ENCODE data around the gene MAP4K4. TPM values are rescaled to one million over a fixed set of nuclear protein-coding genes. Genes with fewer than 3 reads are reported as not detected.
A peak's percentile ranks its signal among the peaks of the same experiment; 100 is the strongest.

Gene MAP4K4
- total RNA-seq, 1 experiment from 2014 or later = 133 TPM

DNA sequence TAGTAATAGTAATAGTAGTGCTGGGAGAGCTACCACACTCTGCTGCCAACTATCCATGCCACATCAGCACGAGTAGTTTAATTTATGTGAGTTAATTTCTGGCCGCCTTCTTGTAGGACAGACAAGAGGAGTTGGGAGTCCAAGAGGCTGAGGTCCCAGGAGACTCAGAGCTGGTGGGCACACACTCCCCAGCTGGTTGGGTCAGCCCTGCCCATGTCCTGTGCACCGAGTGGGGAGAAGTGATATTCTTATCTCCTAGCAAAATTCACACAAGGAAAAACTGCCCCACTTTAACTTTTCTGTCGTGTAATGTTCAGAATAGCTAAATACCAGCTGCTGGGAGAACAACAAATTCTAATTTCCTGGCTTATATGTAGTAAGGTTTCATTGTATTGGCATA, 15.2 kb upstream of the MAP4K4 start:
- H3K36me3 ChIP-seq (ENCODE audit: low read depth, low read length) = no peaks in the 10 kb centered on the region
- no peaks in the 10 kb centered on the region for H3F3A ChIP-seq (ENCODE audit: low read length, unreplicated experiment)
- TF ChIP-seq, protein P1, sequence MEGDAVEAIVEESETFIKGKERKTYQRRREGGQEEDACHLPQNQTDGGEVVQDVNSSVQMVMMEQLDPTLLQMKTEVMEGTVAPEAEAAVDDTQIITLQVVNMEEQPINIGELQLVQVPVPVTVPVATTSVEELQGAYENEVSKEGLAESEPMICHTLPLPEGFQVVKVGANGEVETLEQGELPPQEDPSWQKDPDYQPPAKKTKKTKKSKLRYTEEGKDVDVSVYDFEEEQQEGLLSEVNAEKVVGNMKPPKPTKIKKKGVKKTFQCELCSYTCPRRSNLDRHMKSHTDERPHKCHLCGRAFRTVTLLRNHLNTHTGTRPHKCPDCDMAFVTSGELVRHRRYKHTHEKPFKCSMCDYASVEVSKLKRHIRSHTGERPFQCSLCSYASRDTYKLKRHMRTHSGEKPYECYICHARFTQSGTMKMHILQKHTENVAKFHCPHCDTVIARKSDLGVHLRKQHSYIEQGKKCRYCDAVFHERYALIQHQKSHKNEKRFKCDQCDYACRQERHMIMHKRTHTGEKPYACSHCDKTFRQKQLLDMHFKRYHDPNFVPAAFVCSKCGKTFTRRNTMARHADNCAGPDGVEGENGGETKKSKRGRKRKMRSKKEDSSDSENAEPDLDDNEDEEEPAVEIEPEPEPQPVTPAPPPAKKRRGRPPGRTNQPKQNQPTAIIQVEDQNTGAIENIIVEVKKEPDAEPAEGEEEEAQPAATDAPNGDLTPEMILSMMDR (conservative IDR thresholded peaks at IDR 0.05; ENCODE audit: low read depth, low read length) = no peak
- TF ChIP-seq EZH2 (IDR thresholded peaks at IDR 0.05; ENCODE audit: low read length, unreplicated experiment) (no peak), EZH2phosphoT487 (IDR thresholded peaks at IDR 0.05; ENCODE audit: borderline replicate concordance, low read length) (no peak)
- no peaks in the 10 kb centered on the region for H3K27me3 ChIP-seq (ENCODE audit: low read length)
- intact Hi-C loops (cut with micrococcal nuclease) = no loop called here
- no peaks in the 10 kb centered on the region for H3K9me3 ChIP-seq (ENCODE audit: low read length)
- no peak for ATAC-seq
- no peak overlapping the region for H3K4me2 ChIP-seq (ENCODE audit: low read length)
- no peak overlapping the region for H3K27ac ChIP-seq (ENCODE audit: low read length)
- no TSS peak for BruUV-seq (replicated peaks)
- no peak overlapping the region for H2AFZ ChIP-seq (ENCODE audit: low read length)
- no peaks in the 10 kb centered on the region for H3K79me2 ChIP-seq (ENCODE audit: low read length)
- H3K4me3 ChIP-seq (ENCODE audit: low read length) = no peak overlapping the region
- no peaks in the 10 kb centered on the region for H3K9me2 ChIP-seq (replicated peaks; ENCODE audit: low read length)
- no peaks in the 10 kb centered on the region for H3K4me1 ChIP-seq (ENCODE audit: insufficient read depth, low read length)
- CTCF ChIA-PET = no interaction called here
- DNase-seq = no peak
- H3K9ac ChIP-seq (ENCODE audit: low read length) = no peak overlapping the region
- POLR2A ChIA-PET (ENCODE audit: unreplicated experiment) = no interaction called here
- H4K20me1 ChIP-seq (ENCODE audit: low read length) = no peaks in the 10 kb centered on the region

DNA sequence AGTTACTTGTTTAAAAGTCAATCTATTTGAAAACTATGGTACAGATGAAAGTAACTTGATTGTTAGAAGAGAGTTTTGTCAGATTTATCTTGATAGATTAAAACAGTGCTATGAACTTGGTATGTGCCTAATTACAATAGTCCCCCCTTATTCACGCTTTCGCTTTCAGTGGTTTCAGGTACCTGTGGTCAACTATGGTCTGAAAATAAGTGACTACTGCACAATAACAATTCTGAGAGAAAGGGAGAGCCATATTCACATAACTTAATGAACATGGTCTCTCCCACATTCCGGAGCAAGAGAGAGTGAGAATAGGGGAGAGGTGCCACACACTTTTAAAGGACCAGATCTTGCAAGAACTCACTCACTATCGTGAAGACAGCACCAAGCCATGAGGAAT, 13.2 kb upstream of the MAP4K4 start:
- H3K27ac ChIP-seq (ENCODE audit: low read length) = no peak overlapping the region
- H3K4me3 ChIP-seq (ENCODE audit: low read length) = no peak overlapping the region
- ATAC-seq (no peak), DNase-seq (no peak)
- TF ChIP-seq, protein P1 (conservative IDR thresholded peaks at IDR 0.05; ENCODE audit: low read depth, low read length) = no peak
- no peak for TF ChIP-seq EZH2phosphoT487 (IDR thresholded peaks at IDR 0.05; ENCODE audit: borderline replicate concordance, low read length)
- TF ChIP-seq EZH2 (IDR thresholded peaks at IDR 0.05; ENCODE audit: low read length, unreplicated experiment) = no peak
- H3K4me2 ChIP-seq (ENCODE audit: low read length) = no peak overlapping the region
- no peaks in the 10 kb centered on the region for H3K9me2 ChIP-seq (replicated peaks; ENCODE audit: low read length)
- H3K79me2 ChIP-seq (ENCODE audit: low read length) = no peaks in the 10 kb centered on the region
- ChIA-PET CTCF (no interaction called here), POLR2A (ENCODE audit: unreplicated experiment) (no interaction called here)
- intact Hi-C loops (cut with micrococcal nuclease) = no loop called here
- peaks cover 2% of the 10 kb centered on the region; the same call in 1 of the 2 replicates for H3K4me1 ChIP-seq (ENCODE audit: insufficient read depth, low read length)
- no peaks in the 10 kb centered on the region for H3F3A ChIP-seq (ENCODE audit: low read length, unreplicated experiment)
- no peak overlapping the region for H3K9ac ChIP-seq (ENCODE audit: low read length)
- BruUV-seq (replicated peaks) = no TSS peak
- no peaks in the 10 kb centered on the region for H3K9me3 ChIP-seq (ENCODE audit: low read length)
- no peaks in the 10 kb centered on the region for H4K20me1 ChIP-seq (ENCODE audit: low read length)
- no peak overlapping the region for H2AFZ ChIP-seq (ENCODE audit: low read length)
- H3K27me3 ChIP-seq (ENCODE audit: low read length) = no peaks in the 10 kb centered on the region
- no peaks in the 10 kb centered on the region for H3K36me3 ChIP-seq (ENCODE audit: low read depth, low read length)

DNA sequence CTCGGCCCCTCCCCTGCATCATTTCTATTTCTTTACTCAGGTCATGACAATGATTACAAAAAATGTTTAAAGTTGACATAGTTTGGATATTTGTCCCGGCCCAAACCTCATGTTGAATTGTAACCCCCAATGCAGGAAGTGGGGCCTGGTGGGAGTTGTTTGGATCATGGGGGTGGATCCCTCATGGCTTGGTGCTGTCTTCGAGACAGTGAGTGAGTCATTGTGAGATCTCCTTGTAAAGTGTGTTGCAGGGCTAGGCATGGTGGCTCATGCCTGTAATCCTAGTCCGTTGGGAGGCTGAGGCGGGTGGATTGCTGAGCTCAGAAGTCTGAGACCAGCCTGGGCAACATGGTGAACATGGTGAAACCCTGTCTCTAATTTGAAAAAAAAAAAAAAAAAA, 9.2 kb upstream of the MAP4K4 start:
- Histone ChIP-seq H3K27me3 (ENCODE audit: low read length) (no peaks in the 10 kb centered on the region), H3K4me1 (ENCODE audit: insufficient read depth, low read length) (peaks cover 2% of the 10 kb centered on the region; the same call in 1 of the 2 replicates), H3K27ac (ENCODE audit: low read length) (no peak overlapping the region), H3K79me2 (ENCODE audit: low read length) (no peaks in the 10 kb centered on the region), H3K4me2 (ENCODE audit: low read length) (no peak overlapping the region), H2AFZ (ENCODE audit: low read length) (no peak overlapping the region), H4K20me1 (ENCODE audit: low read length) (no peaks in the 10 kb centered on the region), H3K4me3 (ENCODE audit: low read length) (no peak overlapping the region), H3K9me2 (replicated peaks; ENCODE audit: low read length) (no peaks in the 10 kb centered on the region), H3K36me3 (ENCODE audit: low read depth, low read length) (no peaks in the 10 kb centered on the region), H3F3A (ENCODE audit: low read length, unreplicated experiment) (no peaks in the 10 kb centered on the region), H3K9me3 (ENCODE audit: low read length) (no peaks in the 10 kb centered on the region), H3K9ac (ENCODE audit: low read length) (no peak overlapping the region)
- DNase-seq (peak; percentile 30), ATAC-seq (peak; percentile 61; the same call in 1 of the 2 replicates)
- intact Hi-C loops (cut with micrococcal nuclease) = no loop called here
- CTCF ChIA-PET = no interaction called here
- POLR2A ChIA-PET (ENCODE audit: unreplicated experiment) = no interaction called here
- BruUV-seq (replicated peaks) = no TSS peak
- TF ChIP-seq, protein P1 (conservative IDR thresholded peaks at IDR 0.05; ENCODE audit: low read depth, low read length) = no peak
- no peak for TF ChIP-seq EZH2 (IDR thresholded peaks at IDR 0.05; ENCODE audit: low read length, unreplicated experiment)
- TF ChIP-seq EZH2phosphoT487 (IDR thresholded peaks at IDR 0.05; ENCODE audit: borderline replicate concordance, low read length) = no peak

Data from PC-3 (cell line).